Measurements from ENCODE around the gene MAMSTR. TPM values are rescaled to one million over a fixed set of nuclear protein-coding genes. Genes with fewer than 3 reads are reported as not detected.
A peak's percentile ranks its signal among the peaks of the same experiment; 100 is the strongest.

MAMSTR gene
- total RNA-seq, 1 donor from 2014 or later = 0.57 TPM

GRCh38 chr19:48731452-48731851 is 11.9 kb upstream of the MAMSTR start:
- Mint-ChIP-seq H3K4me3 (ENCODE audit: unreplicated experiment) (no peak overlapping the region), H3K9me3 (ENCODE audit: unreplicated experiment) (peaks cover 3% of the 10 kb centered on the region), H3K4me1 (ENCODE audit: low read depth, unreplicated experiment) (no peaks in the 10 kb centered on the region), H3K27me3 (ENCODE audit: low read depth, unreplicated experiment) (peaks cover 10% of the 10 kb centered on the region), H3K27ac (ENCODE audit: unreplicated experiment) (no peak overlapping the region), H3K36me3 (ENCODE audit: low read depth, unreplicated experiment) (peaks cover 2% of the 10 kb centered on the region)
- no peaks in the 10 kb centered on the region for H4K20me1 ChIP-seq (ENCODE audit: insufficient read depth, low read length)
- H3K9ac ChIP-seq (ENCODE audit: low read length) = no peak overlapping the region
- peaks cover 5% of the 10 kb centered on the region for H3K27me3 ChIP-seq (ENCODE audit: insufficient read depth, low read length)
- H3K4me3 ChIP-seq (ENCODE audit: insufficient read depth, low read depth, low read length) = no peak overlapping the region
- H3K36me3 ChIP-seq (ENCODE audit: insufficient read depth, low read length) = no peaks in the 10 kb centered on the region
- no peak overlapping the region for H2AFZ ChIP-seq (ENCODE audit: low read depth, low read length)
- TF ChIP-seq EZH2 (IDR thresholded peaks at IDR 0.05; ENCODE audit: insufficient read depth, low read length) (no peak), CTCF (IDR thresholded peaks at IDR 0.05; ENCODE audit: insufficient read depth, low read depth, low read length) (no peak)
- H3K4me1 ChIP-seq (ENCODE audit: insufficient read depth, low read length) = no peaks in the 10 kb centered on the region
- FAIRE-seq = no peak
- H3K79me2 ChIP-seq (ENCODE audit: insufficient read depth, low read length) = no peaks in the 10 kb centered on the region
- DNase-seq (ENCODE audit: low read depth) = no peak
- H3K4me2 ChIP-seq (ENCODE audit: low read length) = no peak overlapping the region
- H3K27ac ChIP-seq (ENCODE audit: low read depth, low read length) = no peak overlapping the region
- no peaks in the 10 kb centered on the region for H3K9me3 ChIP-seq (ENCODE audit: insufficient read depth, low read depth, low read length)

GRCh38 chr19:48728911-48729664 is 9.6 kb upstream of the MAMSTR start:
- Histone ChIP-seq H3K4me3 (ENCODE audit: insufficient read depth, low read depth, low read length) (no peak overlapping the region), H3K9me3 (ENCODE audit: insufficient read depth, low read depth, low read length) (no peaks in the 10 kb centered on the region), H3K79me2 (ENCODE audit: insufficient read depth, low read length) (no peaks in the 10 kb centered on the region), H2AFZ (ENCODE audit: low read depth, low read length) (peak overlapping the region; percentile 26), H3K4me2 (ENCODE audit: low read length) (peak overlapping the region; percentile 26), H3K27ac (ENCODE audit: low read depth, low read length) (no peak overlapping the region), H3K4me1 (ENCODE audit: insufficient read depth, low read length) (peaks cover 6% of the 10 kb centered on the region), H4K20me1 (ENCODE audit: insufficient read depth, low read length) (no peaks in the 10 kb centered on the region), H3K27me3 (ENCODE audit: insufficient read depth, low read length) (peaks cover 5% of the 10 kb centered on the region), H3K36me3 (ENCODE audit: insufficient read depth, low read length) (no peaks in the 10 kb centered on the region), H3K9ac (ENCODE audit: low read length) (no peak overlapping the region)
- peaks cover 8% of the 10 kb centered on the region for H3K4me1 Mint-ChIP-seq (ENCODE audit: low read depth, unreplicated experiment)
- H3K27ac Mint-ChIP-seq (ENCODE audit: unreplicated experiment) = no peak overlapping the region
- no peak for FAIRE-seq
- DNase-seq (ENCODE audit: low read depth) = no peak
- TF ChIP-seq CTCF (IDR thresholded peaks at IDR 0.05; ENCODE audit: insufficient read depth, low read depth, low read length) = no peak
- no peak for TF ChIP-seq EZH2 (IDR thresholded peaks at IDR 0.05; ENCODE audit: insufficient read depth, low read length)
- H3K4me3 Mint-ChIP-seq (ENCODE audit: unreplicated experiment) = no peak overlapping the region
- H3K9me3 Mint-ChIP-seq (ENCODE audit: unreplicated experiment) = peaks cover 9% of the 10 kb centered on the region
- H3K36me3 Mint-ChIP-seq (ENCODE audit: low read depth, unreplicated experiment) = peaks cover 2% of the 10 kb centered on the region
- H3K27me3 Mint-ChIP-seq (ENCODE audit: low read depth, unreplicated experiment) = peaks cover 10% of the 10 kb centered on the region

- Histone ChIP-seq H3K4me1 (ENCODE audit: insufficient read depth, low read length) (peaks cover 6% of the 10 kb centered on the region), H3K79me2 (ENCODE audit: insufficient read depth, low read length) (no peaks in the 10 kb centered on the region), H3K4me2 (ENCODE audit: low read length) (no peak overlapping the region), H3K9ac (ENCODE audit: low read length) (no peak overlapping the region), H4K20me1 (ENCODE audit: insufficient read depth, low read length) (no peaks in the 10 kb centered on the region), H3K27me3 (ENCODE audit: insufficient read depth, low read length) (no peaks in the 10 kb centered on the region), H3K9me3 (ENCODE audit: insufficient read depth, low read depth, low read length) (no peaks in the 10 kb centered on the region), H2AFZ (ENCODE audit: low read depth, low read length) (no peak overlapping the region), H3K27ac (ENCODE audit: low read depth, low read length) (no peak overlapping the region), H3K4me3 (ENCODE audit: insufficient read depth, low read depth, low read length) (no peak overlapping the region), H3K36me3 (ENCODE audit: insufficient read depth, low read length) (no peaks in the 10 kb centered on the region)
- FAIRE-seq (no peak), DNase-seq (ENCODE audit: low read depth) (no peak)
- Mint-ChIP-seq H3K36me3 (ENCODE audit: low read depth, unreplicated experiment) (peaks cover 2% of the 10 kb centered on the region), H3K4me1 (ENCODE audit: low read depth, unreplicated experiment) (peaks cover 8% of the 10 kb centered on the region), H3K9me3 (ENCODE audit: unreplicated experiment) (peaks cover 9% of the 10 kb centered on the region), H3K27ac (ENCODE audit: unreplicated experiment) (no peak overlapping the region), H3K4me3 (ENCODE audit: unreplicated experiment) (no peak overlapping the region), H3K27me3 (ENCODE audit: low read depth, unreplicated experiment) (peaks cover 4% of the 10 kb centered on the region)
- TF ChIP-seq CTCF (IDR thresholded peaks at IDR 0.05; ENCODE audit: insufficient read depth, low read depth, low read length) = no peak
- no peak for TF ChIP-seq EZH2 (IDR thresholded peaks at IDR 0.05; ENCODE audit: insufficient read depth, low read length)
Measured at GRCh38 chr19:48726556-48726955, 7.0 kb upstream of the MAMSTR start.
